Smooth muscle cell (in vitro differentiated cells): ENCODE results near the gene EXOC6B. TPM values are rescaled to one million over a fixed set of nuclear protein-coding genes. Genes with fewer than 3 reads are reported as not detected.

Experiments used
- DNase-seq: peaks from one replicate; lab custom pipeline; 2025; ENCODE audit not compliant: unreplicated experiment; lab: John Stamatoyannopoulos, UW
- H2AFZ ChIP-seq: fragments of 200-600 bp; sonication (generic); 2 replicates; pipeline ENCODE4 v1.6.0; 2016; ENCODE audit warnings: antibody characterized with exemption, low read depth, mild to moderate bottlenecking
- H3F3A ChIP-seq: fragments of 200-600 bp; sonication (generic); 2 replicates; pipeline ENCODE4 v1.6.0; 2017; ENCODE audit warnings: antibody characterized with exemption, low read depth
- H3K27ac ChIP-seq: fragments of 200-600 bp; sonication (generic); 2 replicates; pipeline ENCODE4 v1.5.1; 2016; ENCODE audit warnings: low read depth, mild to moderate bottlenecking
- H3K27me3 ChIP-seq: fragments of 200-600 bp; sonication (generic); 2 replicates; pipeline ENCODE4 v1.6.1; 2016; ENCODE audit warnings: low read depth, mild to moderate bottlenecking
- H3K36me3 ChIP-seq: fragments of 200-600 bp; sonication (generic); 2 replicates; pipeline ENCODE4 v1.5.1; 2016; ENCODE audit warnings: low read depth
- H3K4me1 ChIP-seq: fragments of 200-600 bp; sonication (generic); 2 replicates; pipeline ENCODE4 v1.5.1; 2016; ENCODE audit warnings: low read depth
- H3K4me2 ChIP-seq: fragments of 200-600 bp; sonication (generic); 2 replicates; pipeline ENCODE4 v1.6.0; 2016; ENCODE audit warnings: mild to moderate bottlenecking
- H3K4me3 ChIP-seq: fragments of 200-600 bp; sonication (generic); 2 replicates; pipeline ENCODE4 v1.5.1; 2016; ENCODE audit warnings: mild to moderate bottlenecking
- H3K79me2 ChIP-seq: fragments of 200-600 bp; sonication (generic); 2 replicates; pipeline ENCODE4 v1.6.0; 2016; ENCODE audit warnings: low read depth, mild to moderate bottlenecking
- H3K9ac ChIP-seq: fragments of 200-600 bp; sonication (generic); 2 replicates; pipeline ENCODE4 v1.6.0; 2016; ENCODE audit warnings: low read depth
- H3K9me3 ChIP-seq: fragments of 200-600 bp; sonication (generic); replicated peaks from 2 replicates; pipeline ENCODE4 v1.5.1; 2016; ENCODE audit warnings: low read depth
- H4K20me1 ChIP-seq: fragments of 200-600 bp; sonication (generic); 2 replicates; pipeline ENCODE4 v1.6.0; 2016; ENCODE audit warnings: low read depth
- WGBS: methylation state at CpG from one replicate; pipeline ENCODE4 v1.1.7; 2016; ENCODE audit warnings: low lambda C conversion rate; 5-methylcytosine and 5-hydroxymethylcytosine counted together
- polyA plus RNA-seq: library from polyadenylated mRNA; unstranded; fragments of >200 nt; fragmentation: Nextera tagmentation; extraction: Ambion mirVana; gene quantifications from 2 replicates; pipeline ENCODE4 v1.2.1, GENCODE V29; 2016
- total RNA-seq: library from RNA; depleted of rRNA; stranded (reverse); fragments of >200 nt; gene quantifications from 2 replicates; pipeline ENCODE4 v1.2.3, GENCODE V29; 2014
- TF ChIP-seq, protein P1 (sequence below): fragments of 200-600 bp; sonication (generic); IDR thresholded peaks from 2 replicates; pipeline ENCODE4 v1.5.1; 2017; ENCODE audit warnings: borderline replicate concordance, mild to moderate bottlenecking, antibody characterized with exemption; ENCODE audit not compliant: insufficient read depth, poor library complexity, severe bottlenecking

The EXOC6B gene
- total and polyA plus RNA-seq, 2 experiments from 2014 or later: 6.9 to 19.7 TPM

DNA sequence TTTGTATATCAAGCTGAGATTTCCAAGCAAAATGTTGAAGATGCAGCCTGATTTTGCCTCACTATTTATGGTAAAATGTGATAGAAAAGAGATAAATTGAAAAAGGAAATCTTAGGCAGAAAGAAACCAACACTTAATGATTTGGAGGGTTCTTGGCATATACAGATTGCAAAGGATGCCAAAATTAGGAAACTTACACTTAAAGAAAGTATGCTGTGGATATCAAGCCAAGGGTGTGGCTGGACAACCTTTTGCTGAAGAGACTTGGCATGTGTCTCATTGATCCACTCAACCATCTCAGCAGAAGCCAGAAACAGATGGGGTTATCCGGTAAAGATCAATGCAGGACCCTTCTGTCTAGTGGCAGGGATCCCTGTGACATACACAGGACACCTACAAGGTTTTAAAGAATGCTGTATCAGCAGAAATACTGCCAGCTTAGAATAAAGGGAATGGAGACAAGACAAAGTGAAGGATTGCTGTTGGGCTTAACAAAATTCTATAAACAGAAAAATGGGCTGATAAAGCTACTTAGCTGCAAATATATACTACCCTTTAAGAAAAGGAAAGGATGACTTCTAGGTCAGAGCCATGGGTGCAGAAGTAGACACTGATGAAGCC lies 570.9 kb downstream of the EXOC6B start:
- WGBS: 92% methylated on average over 1 of the region's 1 CpG
- Histone ChIP-seq H2AFZ (no peak overlapping the region), H3K4me3 (no peak overlapping the region), H3K4me2 (no peak overlapping the region), H4K20me1 (peaks cover 3% of the 10 kb centered on the region), H3K27me3 (no peaks in the 10 kb centered on the region), H3K79me2 (no peaks in the 10 kb centered on the region), H3K27ac (no peak overlapping the region), H3K4me1 (no peaks in the 10 kb centered on the region), H3F3A (no peaks in the 10 kb centered on the region), H3K9ac (no peak overlapping the region), H3K9me3 (no peaks in the 10 kb centered on the region), H3K36me3 (no peaks in the 10 kb centered on the region)
- no peak for DNase-seq
- TF ChIP-seq, protein P1, sequence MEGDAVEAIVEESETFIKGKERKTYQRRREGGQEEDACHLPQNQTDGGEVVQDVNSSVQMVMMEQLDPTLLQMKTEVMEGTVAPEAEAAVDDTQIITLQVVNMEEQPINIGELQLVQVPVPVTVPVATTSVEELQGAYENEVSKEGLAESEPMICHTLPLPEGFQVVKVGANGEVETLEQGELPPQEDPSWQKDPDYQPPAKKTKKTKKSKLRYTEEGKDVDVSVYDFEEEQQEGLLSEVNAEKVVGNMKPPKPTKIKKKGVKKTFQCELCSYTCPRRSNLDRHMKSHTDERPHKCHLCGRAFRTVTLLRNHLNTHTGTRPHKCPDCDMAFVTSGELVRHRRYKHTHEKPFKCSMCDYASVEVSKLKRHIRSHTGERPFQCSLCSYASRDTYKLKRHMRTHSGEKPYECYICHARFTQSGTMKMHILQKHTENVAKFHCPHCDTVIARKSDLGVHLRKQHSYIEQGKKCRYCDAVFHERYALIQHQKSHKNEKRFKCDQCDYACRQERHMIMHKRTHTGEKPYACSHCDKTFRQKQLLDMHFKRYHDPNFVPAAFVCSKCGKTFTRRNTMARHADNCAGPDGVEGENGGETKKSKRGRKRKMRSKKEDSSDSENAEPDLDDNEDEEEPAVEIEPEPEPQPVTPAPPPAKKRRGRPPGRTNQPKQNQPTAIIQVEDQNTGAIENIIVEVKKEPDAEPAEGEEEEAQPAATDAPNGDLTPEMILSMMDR: no peak

DNA sequence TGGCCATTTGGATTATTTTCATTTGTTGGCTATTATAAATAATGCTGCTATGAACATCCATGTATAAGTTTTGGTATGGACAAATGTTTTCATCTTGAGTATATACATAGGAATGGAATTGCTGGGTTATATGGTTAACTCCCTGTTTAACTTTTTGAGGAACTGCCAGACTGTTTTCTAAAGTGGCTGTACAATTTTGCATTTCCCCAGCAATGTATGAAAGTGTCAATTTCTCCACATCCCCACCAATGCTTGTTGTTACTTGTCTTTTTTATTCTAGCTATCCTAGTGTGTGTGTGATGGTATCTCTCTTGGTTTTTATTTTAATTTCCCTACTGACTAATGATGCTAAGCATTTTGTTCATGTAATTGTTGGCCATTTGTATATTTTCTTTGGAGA lies 587.5 kb downstream of the EXOC6B start:
- H3K9me3 ChIP-seq: no peaks in the 10 kb centered on the region
- H3K4me1 ChIP-seq: no peaks in the 10 kb centered on the region
- H3K79me2 ChIP-seq: no peaks in the 10 kb centered on the region
- no peaks in the 10 kb centered on the region for H3K36me3 ChIP-seq
- no peaks in the 10 kb centered on the region for H3F3A ChIP-seq
- DNase-seq: no peak
- H3K4me2 ChIP-seq: no peak overlapping the region
- H3K27me3 ChIP-seq: no peaks in the 10 kb centered on the region
- no peak overlapping the region for H3K9ac ChIP-seq
- H2AFZ ChIP-seq: no peak overlapping the region
- no peak overlapping the region for H3K27ac ChIP-seq
- TF ChIP-seq, protein P1: no peak
- no peak overlapping the region for H3K4me3 ChIP-seq
- peaks cover 7% of the 10 kb centered on the region for H4K20me1 ChIP-seq

DNA sequence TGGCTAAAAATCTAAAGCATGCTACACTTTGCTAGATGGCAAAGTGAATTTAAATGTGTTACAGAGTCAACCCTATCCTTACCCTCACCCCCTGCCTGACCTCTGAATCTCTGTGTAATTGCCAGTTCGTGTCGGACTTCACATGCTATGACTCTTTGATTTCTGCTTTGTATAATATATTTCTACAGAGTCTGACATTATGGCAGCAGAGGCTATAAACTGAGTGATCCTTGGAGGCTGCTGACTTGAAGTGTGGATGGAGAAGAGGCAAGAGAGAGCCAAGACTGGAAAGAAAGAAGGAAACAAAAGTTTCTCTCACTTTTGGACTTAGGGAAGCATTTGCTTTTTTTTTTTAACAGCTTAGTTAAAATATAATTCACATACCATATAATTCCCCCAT lies 588.3 kb downstream of the EXOC6B start:
- Histone ChIP-seq H3K4me1 (no peaks in the 10 kb centered on the region), H3K9ac (no peak overlapping the region), H3F3A (no peaks in the 10 kb centered on the region), H3K9me3 (no peaks in the 10 kb centered on the region), H3K4me2 (no peak overlapping the region), H3K27ac (no peak overlapping the region), H2AFZ (no peak overlapping the region), H4K20me1 (peaks cover 7% of the 10 kb centered on the region), H3K79me2 (no peaks in the 10 kb centered on the region), H3K27me3 (no peaks in the 10 kb centered on the region), H3K36me3 (no peaks in the 10 kb centered on the region), H3K4me3 (no peak overlapping the region)
- 85% methylated on average over 2 of the region's 2 CpGs for WGBS
- no peak for DNase-seq
- TF ChIP-seq, protein P1: no peak

DNA sequence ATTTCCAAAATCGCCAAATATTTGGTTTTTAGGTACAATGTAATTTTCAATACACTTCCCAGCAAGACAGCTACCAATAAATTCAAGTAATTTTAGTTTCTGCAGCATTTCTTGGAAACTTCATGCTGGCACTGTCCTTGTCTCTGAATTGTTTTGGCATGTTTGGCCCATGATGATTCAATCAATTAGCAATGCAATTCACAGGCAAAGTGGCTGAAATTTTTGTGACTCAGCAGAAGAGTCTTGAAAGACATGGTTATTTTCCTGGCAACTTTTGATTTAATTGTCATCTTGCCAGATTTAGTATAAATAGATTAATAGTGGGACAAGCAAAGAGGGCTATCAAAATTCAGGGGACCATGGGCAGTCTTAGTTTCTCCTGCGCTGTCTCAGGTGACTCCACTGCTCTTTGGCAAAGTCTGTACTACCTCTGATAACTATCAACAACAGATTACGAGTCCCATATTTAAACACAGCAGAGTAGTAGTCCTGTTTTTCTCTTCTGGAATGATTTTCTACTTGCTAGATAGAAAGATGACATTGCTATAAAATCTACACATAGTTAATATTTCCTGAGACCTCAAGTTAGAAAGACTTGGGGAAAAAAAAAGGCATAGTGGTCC lies 589.3 kb downstream of the EXOC6B start:
- Histone ChIP-seq H3K79me2 (no peaks in the 10 kb centered on the region), H3K4me3 (no peak overlapping the region), H4K20me1 (peaks cover 7% of the 10 kb centered on the region), H3K9me3 (no peaks in the 10 kb centered on the region), H3K9ac (no peak overlapping the region), H2AFZ (no peak overlapping the region), H3F3A (no peaks in the 10 kb centered on the region), H3K27ac (peak overlapping the region; percentile 51), H3K36me3 (no peaks in the 10 kb centered on the region), H3K27me3 (no peaks in the 10 kb centered on the region), H3K4me1 (no peaks in the 10 kb centered on the region), H3K4me2 (peak overlapping the region; percentile 3)
- DNase-seq: no peak
- TF ChIP-seq, protein P1: no peak
- WGBS: 43% methylated on average over 3 of the region's 3 CpGs
